Femur (tissue), 1 donor: ENCODE data around the gene TP53BP2.
"Not testable (repeated sequence)": the region's sequence is repeated elsewhere in the genome, so short reads cannot be mapped to it uniquely, and the experiment has no call there.

Experiments
- DNase-seq: peaks from one replicate; pipeline ENCODE4 v3.0.0-alpha.2; 2017

The TP53BP2 gene

GRCh38 chr1:223827193-223827663, 18.5 kb downstream of the TP53BP2 start:
- no peak for DNase-seq

- no peak for DNase-seq
Observed at GRCh38 chr1:223825767-223826748, 19.7 kb downstream of the TP53BP2 start.

GRCh38 chr1:223824712-223825111, 21.0 kb downstream of the TP53BP2 start:
- no peak for DNase-seq

GRCh38 chr1:223824287-223824686, 21.5 kb downstream of the TP53BP2 start:
- no peak for DNase-seq

GRCh38 chr1:223820971-223821370, 24.8 kb downstream of the TP53BP2 start:
- DNase-seq: no peak

- DNase-seq: no peak
Observed at GRCh38 chr1:223820515-223820858, 25.3 kb downstream of the TP53BP2 start.

- DNase-seq: no peak
Observed at GRCh38 chr1:223819730-223820514, 25.8 kb downstream of the TP53BP2 start.

- DNase-seq: not testable (repeated sequence)
Observed at GRCh38 chr1:223817265-223817664, 28.5 kb downstream of the TP53BP2 start.

- no peak for DNase-seq
Observed at GRCh38 chr1:223815865-223816264, 29.9 kb downstream of the TP53BP2 start.

- DNase-seq: no peak
Observed at GRCh38 chr1:223815020-223815853, 30.5 kb downstream of the TP53BP2 start.

GRCh38 chr1:223813645-223814044, 32.1 kb downstream of the TP53BP2 start:
- DNase-seq: no peak

GRCh38 chr1:223811634-223812101, 34.1 kb downstream of the TP53BP2 start:
- DNase-seq: no peak

GRCh38 chr1:223810586-223810985, 35.2 kb downstream of the TP53BP2 start:
- DNase-seq: no peak

- DNase-seq: not testable (repeated sequence)
Observed at GRCh38 chr1:223809905-223810304, 35.8 kb downstream of the TP53BP2 start.

- DNase-seq: no peak
Observed at GRCh38 chr1:223803211-223803610, 42.5 kb downstream of the TP53BP2 start.

- DNase-seq: no peak
Observed at GRCh38 chr1:223802602-223803001, 43.1 kb downstream of the TP53BP2 start.

GRCh38 chr1:223802032-223802431, 43.7 kb downstream of the TP53BP2 start:
- DNase-seq: no peak

GRCh38 chr1:223796210-223796609, 49.5 kb downstream of the TP53BP2 start:
- no peak for DNase-seq

GRCh38 chr1:223794136-223794880, 51.4 kb downstream of the TP53BP2 start:
- no peak for DNase-seq

GRCh38 chr1:223793716-223794115, 52.0 kb downstream of the TP53BP2 start:
- DNase-seq: no peak

- no peak for DNase-seq
Observed at GRCh38 chr1:223792046-223792445, 53.7 kb downstream of the TP53BP2 start.
